ENCODE data around the gene EIF4B. TPM values are rescaled to one million over a fixed set of nuclear protein-coding genes. Genes with fewer than 3 reads are reported as not detected.
"Not testable (repeated sequence)": the region's sequence is repeated elsewhere in the genome, so short reads cannot be mapped to it uniquely, and the experiment has no call there.

The EIF4B gene
- total RNA-seq, 1 donor from 2014 or later, result 629 TPM

DNA sequence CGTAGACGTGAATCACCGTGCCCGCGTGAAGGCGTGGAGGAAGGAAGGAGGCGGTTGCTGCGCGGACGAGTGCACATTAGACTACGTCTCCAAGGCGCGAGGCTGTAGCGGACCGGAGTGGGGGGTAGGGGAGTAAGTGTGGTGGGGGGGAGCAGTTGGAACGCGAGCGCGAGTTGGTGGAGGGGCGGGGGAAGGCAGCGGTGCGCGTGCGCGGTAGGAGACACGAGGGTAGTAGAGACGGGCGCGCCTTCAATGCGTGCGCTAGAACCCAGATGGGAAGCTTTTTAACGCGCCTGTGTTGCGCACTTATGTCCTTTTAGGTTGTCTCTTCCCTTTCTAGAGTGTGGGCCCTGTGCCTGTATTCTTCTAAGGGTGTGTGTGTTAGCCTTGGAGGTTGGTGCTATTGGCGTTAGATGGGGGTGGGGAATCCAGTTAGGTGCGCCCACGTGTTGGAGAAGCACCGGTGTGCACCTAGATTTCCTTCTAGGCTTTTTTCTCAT is 604 bp downstream of the EIF4B start:
- Mint-ChIP-seq H3K27ac (ENCODE audit: unreplicated experiment) (peak overlapping the region; percentile 96), H3K4me1 (ENCODE audit: unreplicated experiment) (peaks cover 21% of the 10 kb centered on the region), H3K9me3 (ENCODE audit: unreplicated experiment) (no peaks in the 10 kb centered on the region), H3K27me3 (ENCODE audit: unreplicated experiment) (peaks cover 9% of the 10 kb centered on the region), H3K4me3 (ENCODE audit: unreplicated experiment) (peak overlapping the region; percentile 99), H3K36me3 (ENCODE audit: low read depth, unreplicated experiment) (peaks cover 6% of the 10 kb centered on the region)
- peak; percentile 71 for DNase-seq (ENCODE audit: low spot score)
- TF ChIP-seq, protein P1, sequence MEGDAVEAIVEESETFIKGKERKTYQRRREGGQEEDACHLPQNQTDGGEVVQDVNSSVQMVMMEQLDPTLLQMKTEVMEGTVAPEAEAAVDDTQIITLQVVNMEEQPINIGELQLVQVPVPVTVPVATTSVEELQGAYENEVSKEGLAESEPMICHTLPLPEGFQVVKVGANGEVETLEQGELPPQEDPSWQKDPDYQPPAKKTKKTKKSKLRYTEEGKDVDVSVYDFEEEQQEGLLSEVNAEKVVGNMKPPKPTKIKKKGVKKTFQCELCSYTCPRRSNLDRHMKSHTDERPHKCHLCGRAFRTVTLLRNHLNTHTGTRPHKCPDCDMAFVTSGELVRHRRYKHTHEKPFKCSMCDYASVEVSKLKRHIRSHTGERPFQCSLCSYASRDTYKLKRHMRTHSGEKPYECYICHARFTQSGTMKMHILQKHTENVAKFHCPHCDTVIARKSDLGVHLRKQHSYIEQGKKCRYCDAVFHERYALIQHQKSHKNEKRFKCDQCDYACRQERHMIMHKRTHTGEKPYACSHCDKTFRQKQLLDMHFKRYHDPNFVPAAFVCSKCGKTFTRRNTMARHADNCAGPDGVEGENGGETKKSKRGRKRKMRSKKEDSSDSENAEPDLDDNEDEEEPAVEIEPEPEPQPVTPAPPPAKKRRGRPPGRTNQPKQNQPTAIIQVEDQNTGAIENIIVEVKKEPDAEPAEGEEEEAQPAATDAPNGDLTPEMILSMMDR (IDR thresholded peaks at IDR 0.05; ENCODE audit: unreplicated experiment), result no peak

- Mint-ChIP-seq H3K4me3 (ENCODE audit: unreplicated experiment) (peak overlapping the region; percentile 99), H3K27me3 (ENCODE audit: unreplicated experiment) (peaks cover 9% of the 10 kb centered on the region), H3K36me3 (ENCODE audit: low read depth, unreplicated experiment) (peaks cover 7% of the 10 kb centered on the region), H3K27ac (ENCODE audit: unreplicated experiment) (peak overlapping the region; percentile 96), H3K4me1 (ENCODE audit: unreplicated experiment) (peaks cover 22% of the 10 kb centered on the region), H3K9me3 (ENCODE audit: unreplicated experiment) (no peaks in the 10 kb centered on the region)
- no peak for DNase-seq (ENCODE audit: low spot score)
- TF ChIP-seq, protein P1 (IDR thresholded peaks at IDR 0.05; ENCODE audit: unreplicated experiment), result no peak
Measured at GRCh38 chr12:53007343-53007742, 1.1 kb downstream of the EIF4B start.

- H3K27ac Mint-ChIP-seq (ENCODE audit: unreplicated experiment); DNase-seq (ENCODE audit: low spot score); H3K4me3 Mint-ChIP-seq (ENCODE audit: unreplicated experiment); H3K9me3 Mint-ChIP-seq (ENCODE audit: unreplicated experiment); H3K36me3 Mint-ChIP-seq (ENCODE audit: low read depth, unreplicated experiment); H3K27me3 Mint-ChIP-seq (ENCODE audit: unreplicated experiment): not testable (repeated sequence)
- peaks cover 22% of the 10 kb centered on the region for H3K4me1 Mint-ChIP-seq (ENCODE audit: unreplicated experiment)
Measured at GRCh38 chr12:53008760-53009159, 2.5 kb downstream of the EIF4B start.

DNA sequence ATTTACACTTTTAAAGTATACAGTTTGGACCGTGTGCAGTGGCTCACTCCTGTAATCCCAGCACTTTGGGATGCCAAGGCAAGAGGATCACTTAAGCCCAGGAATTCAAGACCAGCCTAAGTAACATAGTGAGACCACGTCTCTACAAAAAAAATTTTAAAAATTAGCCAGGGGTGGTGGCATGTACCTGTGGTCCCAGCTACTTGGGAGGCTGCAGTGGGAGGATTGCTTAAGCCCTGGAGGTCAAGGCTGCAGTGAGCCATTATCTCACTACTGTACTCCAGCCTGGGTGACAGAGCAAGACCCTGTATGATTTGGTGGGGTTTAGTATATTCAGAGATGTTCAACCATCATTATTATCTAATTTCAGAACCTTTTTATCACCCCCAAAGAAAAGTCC is 4.7 kb downstream of the EIF4B start:
- Mint-ChIP-seq H3K9me3 (ENCODE audit: unreplicated experiment) (no peaks in the 10 kb centered on the region), H3K4me3 (ENCODE audit: unreplicated experiment) (no peak overlapping the region), H3K4me1 (ENCODE audit: unreplicated experiment) (peaks cover 19% of the 10 kb centered on the region), H3K27me3 (ENCODE audit: unreplicated experiment) (peaks cover 6% of the 10 kb centered on the region), H3K36me3 (ENCODE audit: low read depth, unreplicated experiment) (peaks cover 7% of the 10 kb centered on the region), H3K27ac (ENCODE audit: unreplicated experiment) (no peak overlapping the region)
- no peak for DNase-seq (ENCODE audit: low spot score)
- TF ChIP-seq, protein P1 (IDR thresholded peaks at IDR 0.05; ENCODE audit: unreplicated experiment), result no peak

DNA sequence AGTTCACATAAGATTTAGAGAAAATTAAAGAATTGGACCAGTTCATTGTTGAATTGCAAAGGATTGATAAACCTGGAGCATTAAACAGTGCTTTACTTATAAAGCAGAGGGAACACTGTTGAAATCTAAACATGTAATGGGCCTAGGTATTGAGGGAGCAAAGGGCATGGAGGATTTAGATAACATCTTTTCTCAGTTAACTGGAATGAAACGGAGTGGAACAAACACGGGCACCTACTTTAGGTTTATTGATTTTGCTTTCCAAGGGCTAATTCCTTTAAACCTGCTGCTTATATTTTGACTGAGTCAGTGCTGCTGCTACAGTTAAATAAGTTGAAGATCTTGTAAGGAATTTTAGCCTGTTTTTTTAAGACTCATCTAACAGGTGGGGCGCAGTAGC is 5.6 kb downstream of the EIF4B start:
- H3K36me3 Mint-ChIP-seq (ENCODE audit: low read depth, unreplicated experiment), result peaks cover 9% of the 10 kb centered on the region
- DNase-seq (ENCODE audit: low spot score), result no peak
- H3K4me3 Mint-ChIP-seq (ENCODE audit: unreplicated experiment), result peak overlapping the region; percentile 40
- no peak overlapping the region for H3K27ac Mint-ChIP-seq (ENCODE audit: unreplicated experiment)
- TF ChIP-seq, protein P1 (IDR thresholded peaks at IDR 0.05; ENCODE audit: unreplicated experiment), result no peak
- H3K4me1 Mint-ChIP-seq (ENCODE audit: unreplicated experiment), result peaks cover 13% of the 10 kb centered on the region
- no peaks in the 10 kb centered on the region for H3K9me3 Mint-ChIP-seq (ENCODE audit: unreplicated experiment)
- H3K27me3 Mint-ChIP-seq (ENCODE audit: unreplicated experiment), result peaks cover 3% of the 10 kb centered on the region
